Cardiac muscle cell (in vitro differentiated cells and primary cell): ENCODE results near the gene SAMSN1. TPM values are rescaled to one million over a fixed set of nuclear protein-coding genes. Genes with fewer than 3 reads are reported as not detected.
A peak's percentile ranks its signal among the peaks of the same experiment; 100 is the strongest.

Experiments
- DNase-seq, 2 donors: peaks; one replicate each; pipeline versions ENCODE4 v3.0.0 to v3.0.0-alpha.2; 2010 to 2017; ENCODE audit warnings: low read depth in 1 of 2, low spot score in 1 of 2
- H3K27ac ChIP-seq: fragments of 200-600 bp; sonication (generic); 2 replicates; pipeline ENCODE4 v1.5.1; 2016
- H3K27me3 ChIP-seq: fragments of 200-600 bp; sonication (generic); 2 replicates; pipeline ENCODE4 v1.6.0; 2016; ENCODE audit warnings: control low read depth
- H3K36me3 ChIP-seq: fragments of 200-600 bp; sonication (generic); 2 replicates; pipeline ENCODE4 v1.5.1; 2016; ENCODE audit warnings: control low read depth
- H3K4me1 ChIP-seq: fragments of 200-600 bp; sonication (generic); 2 replicates; pipeline ENCODE4 v1.8.1; 2017; ENCODE audit warnings: low read depth, mild to moderate bottlenecking, mixed run types
- H3K4me3 ChIP-seq: fragments of 200-600 bp; sonication (generic); 2 replicates; pipeline ENCODE4 v1.5.1; 2016; ENCODE audit warnings: mild to moderate bottlenecking
- H3K9me3 ChIP-seq: fragments of 200-600 bp; sonication (generic); 2 replicates; pipeline ENCODE4 v1.5.1; 2017; ENCODE audit warnings: low read depth, mild to moderate bottlenecking, control low read depth
- CTCF ChIP-seq: IDR thresholded peaks from 2 replicates; pipeline ENCODE4 v1.5.1; 2012; ENCODE audit warnings: low read depth, mild to moderate bottlenecking, low read length
- polyA plus RNA-seq: library from polyadenylated mRNA; unstranded; fragments of >200 nt; fragmentation: Nextera tagmentation; extraction: Ambion mirVana; gene quantifications from 2 replicates; pipeline ENCODE4 v1.2.1, GENCODE V29; 2016
- total RNA-seq: library from RNA; depleted of rRNA; stranded (reverse); fragments of >200 nt; gene quantifications from 2 replicates; pipeline ENCODE4 v1.2.3, GENCODE V29; 2016

Gene SAMSN1
- total and polyA plus RNA-seq, 2 experiments from 2014 or later, result 0.42 to 1.0 TPM

DNA sequence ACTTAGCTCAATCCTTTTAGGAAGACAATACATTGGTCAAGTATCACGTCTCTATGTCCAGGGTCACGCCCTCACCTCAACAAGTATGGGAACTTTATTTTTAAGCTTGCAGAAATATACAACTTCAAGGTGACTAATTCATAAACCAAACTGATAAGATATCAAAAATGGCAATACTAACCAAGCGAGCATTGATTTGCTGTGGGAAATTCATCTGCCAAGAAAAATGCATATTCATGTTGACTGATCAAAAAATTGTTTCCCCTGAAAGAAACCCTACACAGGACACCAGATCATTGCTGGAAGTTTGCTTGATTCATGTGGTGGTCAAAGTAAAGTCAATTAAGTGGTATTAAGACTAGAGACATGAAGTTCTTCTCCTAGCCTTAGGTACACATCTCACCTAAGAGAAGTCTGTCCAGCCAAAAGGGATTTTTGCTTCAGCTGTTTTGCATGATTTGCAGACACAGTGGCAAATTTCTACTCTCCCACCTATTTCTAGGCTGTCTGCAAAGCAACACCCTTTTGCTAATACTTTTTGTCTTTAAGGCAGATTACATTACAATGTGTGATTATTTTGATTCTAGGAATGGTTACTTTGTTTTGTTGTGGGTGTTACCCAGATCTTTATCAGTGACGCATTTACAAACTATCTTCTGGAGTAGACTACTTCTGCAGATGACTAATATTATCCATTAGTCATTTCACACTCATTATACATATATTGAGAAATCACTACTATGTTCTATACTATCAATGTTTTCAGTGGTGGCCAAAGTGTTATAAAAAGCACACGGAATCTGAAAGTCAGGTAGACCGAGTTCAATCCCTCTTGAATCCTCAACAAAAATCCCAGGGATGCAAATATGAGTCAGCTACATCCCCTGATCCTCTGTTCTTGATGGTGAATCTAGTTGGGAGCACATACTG is 12.4 kb downstream of the SAMSN1 start:
- H3K4me3 ChIP-seq, result no peak overlapping the region
- DNase-seq, result peak in 1 of 2 donors; percentile 67
- H3K36me3 ChIP-seq, result no peaks in the 10 kb centered on the region
- peaks cover 6% of the 10 kb centered on the region for H3K4me1 ChIP-seq
- no peaks in the 10 kb centered on the region for H3K27me3 ChIP-seq
- TF ChIP-seq CTCF, result no peak
- no peaks in the 10 kb centered on the region for H3K9me3 ChIP-seq
- H3K27ac ChIP-seq, result no peak overlapping the region

DNA sequence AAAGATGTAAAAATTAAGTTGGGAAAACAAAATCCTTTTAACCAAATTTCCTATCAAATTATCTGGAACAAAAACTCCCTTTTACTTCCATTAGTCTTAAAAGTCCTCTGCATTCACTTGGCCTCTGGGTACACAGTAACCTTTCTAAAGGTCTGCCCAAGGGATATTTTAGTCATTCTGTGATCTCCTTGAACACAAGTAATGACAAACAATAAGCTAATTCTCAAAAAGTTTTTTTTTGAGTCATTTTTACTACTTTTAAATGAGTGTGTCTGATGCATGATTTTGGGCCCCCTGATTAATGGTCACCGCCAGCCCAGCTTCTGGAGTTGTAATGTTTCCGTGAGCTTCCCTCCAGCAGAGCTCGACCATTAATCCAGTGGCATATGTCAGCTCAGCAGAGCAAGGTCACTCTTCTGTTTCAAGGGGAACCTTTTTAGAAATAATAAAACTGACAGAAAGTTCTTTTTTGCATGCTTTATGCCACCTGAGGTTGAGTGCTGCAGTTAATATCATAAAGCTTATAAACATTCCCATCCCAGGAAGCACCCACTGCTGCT is 14.3 kb downstream of the SAMSN1 start:
- H3K27me3 ChIP-seq, result no peaks in the 10 kb centered on the region
- TF ChIP-seq CTCF, result no peak
- peaks cover 22% of the 10 kb centered on the region for H3K4me1 ChIP-seq
- DNase-seq, result no peak
- no peak overlapping the region for H3K4me3 ChIP-seq
- H3K27ac ChIP-seq, result no peak overlapping the region
- H3K9me3 ChIP-seq, result no peaks in the 10 kb centered on the region
- H3K36me3 ChIP-seq, result no peaks in the 10 kb centered on the region

DNA sequence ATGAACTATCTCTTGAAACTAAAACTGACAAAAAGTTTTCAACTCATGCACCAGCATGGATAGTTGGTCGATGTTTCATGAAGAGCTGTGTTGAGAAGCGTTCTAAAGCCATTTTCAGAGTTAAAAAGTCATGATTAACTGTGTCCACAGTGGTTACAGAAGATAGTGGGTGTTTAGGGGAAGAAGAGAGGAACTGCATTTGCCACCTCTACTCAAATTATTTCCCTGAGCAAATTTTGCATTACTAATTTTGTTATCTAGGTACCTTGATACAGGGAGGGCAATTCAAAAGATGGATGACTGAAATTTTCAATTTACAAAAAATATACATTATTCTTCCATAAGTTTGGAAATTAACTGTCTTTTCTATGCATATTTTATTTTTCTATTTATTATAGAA is 15.5 kb downstream of the SAMSN1 start:
- Histone ChIP-seq H3K9me3 (no peaks in the 10 kb centered on the region), H3K4me1 (peaks cover 30% of the 10 kb centered on the region), H3K36me3 (no peaks in the 10 kb centered on the region), H3K27ac (no peak overlapping the region), H3K4me3 (no peak overlapping the region), H3K27me3 (no peaks in the 10 kb centered on the region)
- TF ChIP-seq CTCF, result no peak
- DNase-seq, result no peak

GRCh38 chr21:14528815-14529214 is 17.3 kb downstream of the SAMSN1 start:
- Histone ChIP-seq H3K4me1 (peaks cover 30% of the 10 kb centered on the region), H3K27ac (no peak overlapping the region), H3K36me3 (no peaks in the 10 kb centered on the region), H3K4me3 (no peak overlapping the region), H3K27me3 (no peaks in the 10 kb centered on the region), H3K9me3 (no peaks in the 10 kb centered on the region)
- no peak for DNase-seq
- TF ChIP-seq CTCF, result no peak

DNA sequence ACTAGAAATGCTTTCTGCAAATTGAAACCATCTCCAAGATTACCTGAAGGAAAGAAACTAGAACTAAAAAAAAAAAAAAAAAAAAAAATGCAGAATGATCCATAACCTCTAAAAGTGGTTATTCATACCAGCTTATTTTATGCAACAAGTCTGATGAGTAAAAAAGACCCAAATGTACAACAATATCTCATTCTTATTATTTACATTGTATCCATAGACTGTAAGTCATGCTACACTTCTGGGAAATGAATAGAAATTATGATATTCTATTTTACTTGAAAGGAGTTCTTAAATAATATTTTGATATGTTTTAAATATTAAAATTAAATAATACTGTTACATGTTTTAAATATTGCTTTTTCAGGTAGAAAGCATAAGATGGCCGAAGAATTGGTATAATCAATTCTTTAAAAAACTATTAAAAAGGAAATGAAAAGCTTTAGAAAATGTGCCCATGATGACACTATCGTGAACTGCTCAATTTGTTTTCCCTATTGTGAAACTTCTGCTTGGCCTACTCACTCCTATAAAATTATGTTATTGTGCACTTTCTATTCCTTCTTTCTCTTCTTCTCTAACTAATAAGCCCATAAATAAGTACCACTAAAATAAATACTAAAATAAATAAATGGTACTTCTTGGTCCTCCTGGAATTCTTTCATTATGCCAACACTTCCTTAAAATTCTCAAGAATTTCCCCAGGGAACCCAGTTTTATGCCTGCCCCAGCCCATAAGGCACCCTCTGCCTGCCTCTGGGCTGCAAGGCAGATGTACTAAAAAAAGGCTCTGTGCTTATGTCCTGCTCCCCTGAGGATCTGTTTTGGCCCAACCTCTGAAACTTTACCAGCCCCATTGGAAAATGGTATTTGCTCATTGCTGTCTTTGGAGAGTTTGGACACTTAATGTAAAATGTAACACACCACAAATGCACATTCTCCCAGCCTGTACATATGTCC is 18.1 kb downstream of the SAMSN1 start:
- Histone ChIP-seq H3K4me1 (peaks cover 30% of the 10 kb centered on the region), H3K27me3 (no peaks in the 10 kb centered on the region), H3K9me3 (no peaks in the 10 kb centered on the region), H3K27ac (no peak overlapping the region), H3K4me3 (no peak overlapping the region), H3K36me3 (no peaks in the 10 kb centered on the region)
- DNase-seq, result no peak
- TF ChIP-seq CTCF, result no peak
